Activated T-cell treated with anti-CD3 and anti-CD28 coated beads, Interleukin-2, amount 50 U/mL, for 4 hours (primary cell): ENCODE measurements around the gene PMS1. TPM values are rescaled to one million over a fixed set of nuclear protein-coding genes. Genes with fewer than 3 reads are reported as not detected.

Experiments
- ATAC-seq, 2 donors: fragments of 200-7000 bp; cut with Tn5 transposase; one replicate each; pipeline ENCODE4 v1.10.0; 2021
- DNase-seq: peaks from one replicate; pipeline ENCODE4 v3.0.0-alpha.2; 2020
- H3K27me3 Mint-ChIP-seq: one replicate; pipeline ENCODE4 v1.8.0; 2021; ENCODE audit warnings: low read depth, mixed read lengths
- H3K36me3 Mint-ChIP-seq: one replicate; pipeline ENCODE4 v1.8.0; 2022; ENCODE audit warnings: mixed read lengths; ENCODE audit not compliant: insufficient read depth
- H3K4me1 Mint-ChIP-seq: one replicate; pipeline ENCODE4 v1.8.0; 2021; ENCODE audit warnings: low read depth, mixed read lengths
- H3K4me3 Mint-ChIP-seq: one replicate; pipeline ENCODE4 v1.8.0; 2021; ENCODE audit warnings: mild to moderate bottlenecking, moderate library complexity, mixed read lengths
- H3K9me3 Mint-ChIP-seq: one replicate; pipeline ENCODE4 v1.8.0; 2021; ENCODE audit warnings: mixed read lengths
- total RNA-seq, 3 donors: library from RNA; stranded (reverse); gene quantifications; one replicate each; pipeline ENCODE4 v1.2.1, GENCODE V29; 2021

PMS1 gene
- total RNA-seq, 3 donors from 2014 or later, result 30.7 to 34.1 (median 33.0) TPM

DNA sequence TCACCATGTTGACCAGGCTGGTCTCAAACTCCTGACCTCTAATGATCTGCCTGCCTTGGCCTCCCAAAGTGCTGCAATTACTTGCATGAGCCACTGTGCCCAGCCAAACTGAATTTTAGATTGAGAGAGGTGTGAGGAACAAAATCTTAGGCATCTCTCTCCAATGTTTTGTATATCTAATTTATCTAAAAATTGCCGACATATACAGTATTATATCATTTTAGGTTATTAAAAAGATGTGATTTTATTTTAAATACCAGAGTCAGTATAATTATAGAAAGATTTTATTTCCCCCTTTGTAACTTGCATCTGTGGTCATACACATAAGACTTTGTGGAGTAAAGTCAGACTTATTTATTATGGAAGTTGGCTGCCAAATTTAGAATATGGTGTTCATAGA lies 10.1 kb downstream of the PMS1 start:
- no peak overlapping the region for H3K4me3 Mint-ChIP-seq
- ATAC-seq, result no peak
- peaks cover 24% of the 10 kb centered on the region for H3K36me3 Mint-ChIP-seq
- no peaks in the 10 kb centered on the region for H3K9me3 Mint-ChIP-seq
- no peaks in the 10 kb centered on the region for H3K27me3 Mint-ChIP-seq
- H3K4me1 Mint-ChIP-seq, result peaks cover 3% of the 10 kb centered on the region
- no peak for DNase-seq

DNA sequence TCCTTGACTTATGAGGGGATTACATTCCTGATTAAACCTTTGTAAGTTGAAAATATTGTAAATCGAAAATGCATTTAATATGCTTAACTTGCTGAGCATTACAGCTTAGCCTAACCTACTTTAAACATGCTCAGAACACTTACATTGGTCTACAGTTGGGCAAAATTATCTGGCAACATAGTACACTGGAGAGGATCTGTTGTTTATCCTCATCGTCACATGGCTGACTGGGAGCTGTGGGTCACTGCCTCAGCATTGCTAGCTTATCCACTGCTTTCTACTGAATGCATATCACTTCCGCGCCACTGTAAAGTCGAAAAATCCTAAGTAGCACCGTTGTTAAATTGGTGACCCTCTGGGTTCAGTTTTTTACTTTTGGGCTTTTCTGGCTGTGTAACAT lies 13.7 kb downstream of the PMS1 start:
- DNase-seq (no peak), ATAC-seq (no peak)
- H3K9me3 Mint-ChIP-seq, result no peaks in the 10 kb centered on the region
- no peak overlapping the region for H3K4me3 Mint-ChIP-seq
- H3K4me1 Mint-ChIP-seq, result no peaks in the 10 kb centered on the region
- no peaks in the 10 kb centered on the region for H3K27me3 Mint-ChIP-seq
- peaks cover 26% of the 10 kb centered on the region for H3K36me3 Mint-ChIP-seq

DNA sequence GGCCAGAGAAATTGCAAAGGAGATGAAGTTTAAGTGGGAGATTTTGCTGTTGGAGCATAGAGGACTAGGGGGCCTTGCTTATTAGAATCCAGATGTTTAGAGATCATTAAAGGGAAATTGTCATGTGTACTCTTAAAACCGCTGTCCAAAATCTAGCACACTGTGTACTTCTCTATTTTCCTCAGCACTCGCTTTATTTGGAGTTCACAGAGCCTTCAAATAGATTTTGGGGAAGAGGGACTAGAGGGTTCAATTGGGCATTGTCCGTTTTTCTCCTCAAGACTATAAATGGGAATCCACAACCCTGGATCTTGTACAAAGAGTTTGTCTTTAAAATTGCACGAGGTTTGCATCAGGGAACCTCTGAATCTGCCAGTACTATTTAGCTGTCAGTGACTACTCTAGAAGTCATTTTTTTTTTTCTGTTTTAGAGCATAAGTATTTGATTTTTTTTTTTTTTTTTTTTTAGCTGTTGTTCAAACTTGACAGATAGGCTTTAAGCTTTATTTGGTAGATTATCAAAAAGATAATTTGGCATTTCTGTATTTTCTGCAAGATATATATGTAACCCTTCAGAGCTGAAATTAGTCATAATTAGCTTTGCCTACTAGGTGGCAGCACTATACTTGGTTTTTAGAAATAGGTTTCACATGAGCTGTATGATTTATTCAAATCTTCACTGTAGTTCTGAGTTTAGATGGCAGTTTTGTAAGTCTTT lies 14.2 kb downstream of the PMS1 start:
- no peak for DNase-seq
- ATAC-seq, result peak in 1 of 2 donors; percentile 58
- Mint-ChIP-seq H3K4me3 (no peak overlapping the region), H3K4me1 (no peaks in the 10 kb centered on the region), H3K36me3 (peaks cover 21% of the 10 kb centered on the region), H3K27me3 (no peaks in the 10 kb centered on the region), H3K9me3 (no peaks in the 10 kb centered on the region)

DNA sequence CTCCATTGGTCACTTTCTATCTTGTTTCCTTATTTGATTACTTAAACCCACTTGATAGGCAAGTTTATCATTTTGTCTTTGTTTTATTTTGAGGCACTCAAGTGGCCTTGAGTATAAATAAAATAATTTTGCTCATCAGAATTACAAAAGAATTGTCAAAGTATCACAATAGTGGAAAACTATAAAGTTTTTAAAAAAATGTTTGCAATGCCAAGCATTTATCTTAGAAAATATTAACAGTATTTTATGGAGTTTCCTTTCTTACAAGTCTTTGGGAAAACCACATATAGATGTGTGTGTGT lies 14.7 kb downstream of the PMS1 start:
- H3K9me3 Mint-ChIP-seq, result no peaks in the 10 kb centered on the region
- ATAC-seq, result no peak
- DNase-seq, result no peak
- H3K4me1 Mint-ChIP-seq, result no peaks in the 10 kb centered on the region
- no peaks in the 10 kb centered on the region for H3K27me3 Mint-ChIP-seq
- H3K4me3 Mint-ChIP-seq, result no peak overlapping the region
- H3K36me3 Mint-ChIP-seq, result peaks cover 18% of the 10 kb centered on the region

DNA sequence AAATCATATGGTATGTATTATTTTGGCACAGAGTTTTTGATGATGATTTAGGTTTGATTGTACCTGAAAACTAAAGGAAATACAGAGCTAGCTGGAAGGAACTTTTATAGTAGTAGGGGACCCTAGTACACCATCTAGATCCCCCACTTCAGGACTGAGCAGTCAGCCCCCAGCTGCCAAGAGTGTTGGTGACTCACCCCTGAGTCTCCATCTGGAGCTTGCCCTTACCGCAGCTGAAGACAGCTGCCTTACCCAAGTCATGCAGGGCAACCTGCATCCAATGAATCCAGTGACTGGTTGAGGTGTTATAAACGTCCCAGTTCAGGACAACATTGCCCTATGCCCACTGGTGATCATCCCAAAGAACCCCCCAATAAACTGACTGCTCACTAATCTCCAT lies 15.3 kb downstream of the PMS1 start:
- no peaks in the 10 kb centered on the region for H3K9me3 Mint-ChIP-seq
- no peak overlapping the region for H3K4me3 Mint-ChIP-seq
- H3K36me3 Mint-ChIP-seq, result peaks cover 17% of the 10 kb centered on the region
- H3K4me1 Mint-ChIP-seq, result no peaks in the 10 kb centered on the region
- ATAC-seq (no peak), DNase-seq (no peak)
- H3K27me3 Mint-ChIP-seq, result no peaks in the 10 kb centered on the region

DNA sequence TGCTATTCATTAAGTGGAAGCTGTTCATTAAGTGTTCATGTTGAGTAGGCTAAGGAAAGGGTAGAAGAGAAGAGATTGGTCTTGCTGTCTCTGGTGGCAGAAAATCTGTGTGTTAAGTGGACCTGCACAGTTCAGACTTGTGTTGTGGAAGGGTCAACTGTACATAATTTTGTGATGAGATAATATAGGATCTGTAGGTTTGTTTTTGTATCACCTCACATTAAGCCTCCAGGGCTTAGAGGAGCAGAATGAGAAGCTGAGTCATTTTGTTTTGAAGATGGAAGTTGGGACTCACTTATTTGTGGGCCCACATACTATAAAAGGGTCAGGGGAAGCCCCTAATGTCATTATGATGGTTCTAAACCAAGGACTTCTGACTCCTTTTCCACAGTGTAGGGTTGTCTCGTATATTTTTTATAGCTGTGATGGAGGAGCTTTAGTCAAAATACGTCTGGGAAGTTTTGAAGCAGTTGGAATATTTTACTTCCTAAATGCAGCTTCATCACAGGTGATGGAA lies 18.2 kb downstream of the PMS1 start:
- H3K9me3 Mint-ChIP-seq, result no peaks in the 10 kb centered on the region
- no peak for DNase-seq
- ATAC-seq, result no peak
- H3K4me1 Mint-ChIP-seq, result no peaks in the 10 kb centered on the region
- peaks cover 16% of the 10 kb centered on the region for H3K36me3 Mint-ChIP-seq
- H3K4me3 Mint-ChIP-seq, result no peak overlapping the region
- H3K27me3 Mint-ChIP-seq, result no peaks in the 10 kb centered on the region

DNA sequence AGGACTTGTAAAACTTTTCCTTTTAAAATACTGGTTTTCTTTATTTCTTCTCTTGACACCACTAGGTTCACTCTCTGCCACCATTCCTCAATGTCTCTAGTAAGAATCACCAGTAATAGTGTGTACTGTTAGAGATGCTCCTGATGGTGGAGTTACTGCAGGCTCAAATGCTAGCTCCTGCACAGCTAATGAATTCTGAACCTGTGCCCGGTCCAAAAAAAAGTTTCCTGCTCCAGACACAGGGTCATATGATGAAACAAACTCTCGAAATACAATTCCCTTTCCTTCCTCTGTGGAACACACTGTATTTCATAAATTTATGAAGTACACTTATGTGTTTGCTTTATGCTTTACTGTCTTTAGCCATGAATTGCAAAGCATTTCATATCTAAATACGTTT lies 19.2 kb downstream of the PMS1 start:
- Mint-ChIP-seq H3K4me3 (no peak overlapping the region), H3K27me3 (no peaks in the 10 kb centered on the region), H3K36me3 (peaks cover 16% of the 10 kb centered on the region), H3K9me3 (no peaks in the 10 kb centered on the region), H3K4me1 (no peaks in the 10 kb centered on the region)
- no peak for ATAC-seq
- no peak for DNase-seq

DNA sequence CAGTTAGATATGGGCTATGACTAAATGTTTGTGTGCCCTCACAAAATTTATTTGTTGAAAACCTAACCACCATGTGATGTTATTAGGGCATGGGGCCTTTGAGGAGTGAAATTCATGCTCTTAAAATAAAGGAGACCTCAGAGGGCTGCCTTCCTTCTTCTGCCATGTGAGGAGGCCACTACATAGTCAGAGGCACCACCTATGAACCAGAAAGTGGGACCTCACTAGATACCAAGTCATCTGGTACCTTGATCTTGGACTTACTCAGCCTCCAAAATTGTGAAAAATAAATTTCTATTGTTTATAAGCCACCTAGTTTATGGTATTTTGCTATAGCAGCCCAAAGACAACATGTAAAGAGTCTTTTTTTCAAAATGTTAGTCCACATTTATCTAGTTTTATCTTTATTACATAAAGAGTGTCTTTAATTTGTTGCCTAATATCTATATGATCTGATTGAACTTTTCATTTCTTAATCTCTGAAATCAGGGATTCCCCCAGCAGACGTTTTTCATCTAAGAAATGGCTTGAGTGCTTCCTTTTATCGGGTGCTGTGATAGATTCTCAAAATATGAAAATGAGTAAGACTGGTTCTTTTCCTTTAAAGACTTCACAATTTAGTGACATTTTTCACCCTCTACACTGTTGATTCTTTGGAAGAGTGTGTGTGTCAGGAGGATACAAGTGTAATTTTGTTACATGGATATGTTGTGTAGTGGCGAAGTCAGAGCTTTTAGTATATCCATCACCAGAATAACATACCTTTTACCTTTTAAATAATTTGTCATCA lies 34.2 kb downstream of the PMS1 start:
- no peak overlapping the region for H3K4me3 Mint-ChIP-seq
- H3K36me3 Mint-ChIP-seq, result peaks cover 30% of the 10 kb centered on the region
- H3K9me3 Mint-ChIP-seq, result no peaks in the 10 kb centered on the region
- no peaks in the 10 kb centered on the region for H3K27me3 Mint-ChIP-seq
- no peak for DNase-seq
- peaks cover 15% of the 10 kb centered on the region for H3K4me1 Mint-ChIP-seq
- ATAC-seq, result peak; percentile 54 to 71

DNA sequence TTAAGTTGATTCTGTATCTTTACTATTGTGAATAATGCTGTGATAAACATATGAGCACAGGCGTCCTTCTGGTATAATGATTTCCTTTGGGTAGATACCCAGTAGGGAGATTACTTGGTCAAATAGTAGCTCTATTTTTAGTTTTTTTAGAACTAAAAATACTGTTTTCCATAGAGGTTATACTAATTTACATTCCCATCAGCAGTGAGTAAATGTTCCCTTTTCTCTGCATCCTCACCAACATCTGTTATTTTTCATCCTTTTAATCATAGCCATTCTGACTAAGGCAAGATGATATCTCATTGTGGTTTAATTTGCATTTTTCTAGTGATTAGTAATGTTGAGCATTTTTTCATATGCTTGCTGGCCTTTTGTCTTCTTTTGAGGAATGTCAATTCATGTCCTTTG lies 35.1 kb downstream of the PMS1 start:
- ATAC-seq (peak; percentile 78), DNase-seq (no peak)
- Mint-ChIP-seq H3K36me3 (peaks cover 22% of the 10 kb centered on the region), H3K4me1 (peaks cover 15% of the 10 kb centered on the region), H3K9me3 (no peaks in the 10 kb centered on the region), H3K27me3 (no peaks in the 10 kb centered on the region), H3K4me3 (peak overlapping the region; percentile 16)

DNA sequence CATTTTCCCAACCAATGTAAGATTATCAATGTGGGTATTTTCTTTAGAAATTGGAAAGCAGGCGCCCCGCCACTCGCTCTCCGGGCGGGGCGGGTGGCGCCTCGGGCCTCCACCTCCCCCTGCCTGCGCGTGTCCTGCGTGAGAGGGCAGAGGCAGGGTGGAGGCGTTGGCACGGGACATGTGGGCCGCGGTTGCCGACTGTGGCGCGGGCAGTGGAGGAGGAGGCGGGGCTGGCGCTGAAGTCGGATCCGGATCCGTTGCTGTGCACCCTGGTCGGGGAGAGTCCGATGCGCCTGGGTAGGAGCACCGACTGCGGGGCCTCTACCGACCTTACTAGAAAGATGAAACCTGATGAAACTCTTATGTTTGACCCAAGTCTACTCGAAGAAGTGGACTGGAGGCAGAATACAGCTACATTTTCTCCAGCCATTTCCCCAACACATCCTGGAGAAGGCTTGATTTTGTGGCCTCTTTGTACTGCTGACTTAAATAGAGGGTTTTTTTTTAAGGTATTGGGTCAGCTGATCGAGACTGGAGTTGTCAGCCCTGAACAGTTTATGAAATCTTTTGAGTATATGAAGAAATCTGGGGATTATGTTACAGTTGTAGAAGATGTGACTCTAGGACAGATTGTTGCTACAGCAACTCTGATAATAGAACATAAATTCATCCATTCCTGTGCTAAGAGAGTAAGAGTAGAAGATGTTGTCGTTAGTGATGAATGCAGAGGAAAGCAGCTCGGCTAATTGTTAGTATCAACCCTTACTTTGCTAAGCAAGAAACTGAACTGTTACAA lies 37.9 kb downstream of the PMS1 start:
- ATAC-seq, result no peak
- no peaks in the 10 kb centered on the region for H3K27me3 Mint-ChIP-seq
- DNase-seq, result no peak
- no peaks in the 10 kb centered on the region for H3K9me3 Mint-ChIP-seq
- H3K36me3 Mint-ChIP-seq, result peaks cover 30% of the 10 kb centered on the region
- no peak overlapping the region for H3K4me3 Mint-ChIP-seq
- H3K4me1 Mint-ChIP-seq, result peaks cover 15% of the 10 kb centered on the region

DNA sequence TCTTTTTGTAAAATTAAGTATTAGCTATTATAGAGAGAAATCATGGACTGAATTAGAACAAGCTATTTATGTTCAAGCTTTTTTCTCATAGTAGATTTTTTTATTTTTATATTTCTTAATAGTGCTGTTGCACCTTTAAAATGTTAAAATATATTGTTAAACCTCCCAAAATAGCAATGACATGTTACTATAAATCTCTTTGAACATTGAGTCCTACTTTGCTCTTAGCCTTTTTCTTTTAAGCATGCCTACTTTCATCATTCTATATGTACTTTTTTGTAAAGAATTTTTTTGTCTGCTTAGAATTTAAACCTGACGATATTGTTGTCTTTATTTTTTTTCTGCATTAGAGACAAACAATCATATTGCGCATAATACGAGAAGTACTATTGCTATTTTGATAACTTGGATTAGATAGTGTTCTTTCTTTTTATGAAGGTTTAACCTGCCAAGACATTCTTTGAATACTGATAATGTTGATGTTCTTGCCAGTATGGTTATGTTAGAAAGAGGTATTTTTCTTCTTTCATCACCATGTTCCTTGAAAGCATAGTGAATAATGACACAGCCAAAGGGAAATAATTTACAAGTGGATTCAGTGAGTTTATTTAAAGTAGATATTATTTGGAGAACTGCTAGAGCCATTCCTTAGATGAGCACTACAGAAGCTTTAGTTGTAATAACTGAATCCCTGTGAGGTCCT lies 40.6 kb downstream of the PMS1 start:
- Mint-ChIP-seq H3K36me3 (peaks cover 22% of the 10 kb centered on the region), H3K4me3 (no peak overlapping the region), H3K9me3 (no peaks in the 10 kb centered on the region), H3K27me3 (no peaks in the 10 kb centered on the region), H3K4me1 (no peaks in the 10 kb centered on the region)
- ATAC-seq (no peak), DNase-seq (no peak)

DNA sequence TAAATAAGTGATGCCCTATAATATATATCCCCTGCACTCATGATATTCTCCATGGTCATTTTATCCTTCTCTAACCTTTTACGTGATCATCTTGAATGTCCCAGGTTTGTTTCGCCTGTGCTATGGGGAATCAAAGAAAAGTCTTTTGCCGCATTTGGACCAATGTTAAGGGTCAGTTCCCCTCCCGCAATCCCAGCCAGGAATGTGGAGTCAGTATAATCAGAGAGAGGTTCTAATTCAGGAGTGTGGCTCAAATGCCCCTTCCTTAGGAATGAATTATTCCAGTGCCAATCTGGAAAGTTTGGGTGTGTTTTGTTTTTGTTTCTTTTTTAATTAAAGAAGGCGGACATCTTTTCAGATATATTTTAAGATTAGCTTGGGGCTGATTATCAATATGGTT lies 41.8 kb downstream of the PMS1 start:
- DNase-seq (no peak), ATAC-seq (no peak)
- Mint-ChIP-seq H3K9me3 (no peaks in the 10 kb centered on the region), H3K36me3 (peaks cover 27% of the 10 kb centered on the region), H3K4me3 (no peak overlapping the region), H3K27me3 (no peaks in the 10 kb centered on the region), H3K4me1 (no peaks in the 10 kb centered on the region)

DNA sequence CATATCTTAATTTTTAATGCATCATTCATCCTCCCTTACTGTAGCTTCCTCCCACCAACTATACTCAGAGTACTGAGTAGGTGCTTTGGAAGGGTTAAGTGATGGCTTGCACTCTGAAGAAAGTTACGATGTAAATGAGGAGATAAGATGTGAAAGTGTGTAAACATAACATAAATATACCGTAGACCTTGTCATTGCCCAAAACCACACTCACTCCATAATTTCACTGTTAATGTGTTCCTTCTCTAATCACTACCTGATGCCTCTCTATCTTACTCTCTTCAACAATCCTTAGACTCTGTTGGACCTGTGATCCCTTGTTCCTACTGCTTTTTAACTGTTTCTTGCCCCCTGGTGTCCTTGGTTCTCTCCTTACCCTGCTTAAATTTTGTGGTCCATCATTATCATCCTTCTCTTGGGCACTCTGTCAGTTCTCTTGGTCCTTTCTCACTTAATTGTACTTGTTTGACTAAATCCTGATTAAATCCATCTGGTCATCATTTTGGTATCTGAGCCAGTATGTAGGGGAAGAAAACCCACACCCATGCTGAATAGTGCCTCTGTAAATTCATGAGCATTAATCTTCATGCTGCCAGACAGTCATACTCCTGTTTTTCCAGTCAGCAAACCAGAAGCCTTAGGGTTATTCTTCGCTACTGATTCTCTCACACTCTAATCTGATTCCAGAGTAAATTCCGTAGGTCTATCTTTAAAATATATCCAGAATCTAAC lies 45.0 kb downstream of the PMS1 start:
- Mint-ChIP-seq H3K27me3 (no peaks in the 10 kb centered on the region), H3K4me3 (no peak overlapping the region), H3K36me3 (peaks cover 27% of the 10 kb centered on the region), H3K9me3 (no peaks in the 10 kb centered on the region), H3K4me1 (no peaks in the 10 kb centered on the region)
- DNase-seq (no peak), ATAC-seq (no peak)
